Measurements from ENCODE around the gene SYNDIG1. TPM values are rescaled to one million over a fixed set of nuclear protein-coding genes. Genes with fewer than 3 reads are reported as not detected.

The SYNDIG1 gene
- total RNA-seq, 4 donors from 2014 or later, result 0.45 TPM; not detected in 3

DNA sequence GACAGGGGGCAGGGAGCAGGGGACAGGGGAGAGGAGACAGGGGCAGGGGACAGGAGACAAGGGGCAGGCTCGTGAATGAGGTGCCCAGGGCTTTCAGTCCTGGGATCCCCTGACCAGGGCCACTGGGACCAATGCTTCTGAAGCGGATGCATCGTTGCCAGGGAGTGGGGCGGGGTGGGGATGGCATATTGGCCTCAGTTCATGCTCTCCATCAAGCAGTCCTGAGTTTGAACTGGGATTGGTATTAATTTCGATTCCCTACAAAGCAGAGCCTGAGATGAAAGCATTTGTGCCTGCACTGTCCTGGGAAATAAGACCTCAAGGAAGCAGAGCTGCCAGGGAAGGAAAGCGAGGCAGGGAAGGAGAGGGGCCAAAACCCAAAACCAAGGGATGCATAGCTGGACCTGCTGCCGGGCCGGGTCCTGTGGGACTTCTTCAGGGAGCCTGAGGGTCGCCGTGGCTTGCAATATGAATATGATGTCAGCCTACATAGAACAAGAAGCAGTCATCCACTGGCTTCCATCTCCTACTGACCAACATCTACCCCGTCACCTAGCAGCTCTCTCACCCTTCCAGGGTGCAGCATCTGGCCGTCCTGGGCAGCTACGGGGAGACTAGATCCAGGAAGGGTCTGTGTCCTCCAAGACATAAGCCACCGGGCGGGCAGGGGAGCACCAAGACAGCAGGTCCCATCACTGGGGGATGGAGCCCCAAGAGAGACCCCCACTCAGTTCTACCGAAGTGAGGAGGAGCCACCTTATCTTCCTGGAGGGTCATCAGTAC, 233.3 kb downstream of the SYNDIG1 start:
- peak; percentile 10 to 77 for DNase-seq (ENCODE audit: low spot score in 2 of 2)
- TF ChIP-seq POLR2A (IDR thresholded peaks at IDR 0.05), result no peak
- TF ChIP-seq, protein P1, sequence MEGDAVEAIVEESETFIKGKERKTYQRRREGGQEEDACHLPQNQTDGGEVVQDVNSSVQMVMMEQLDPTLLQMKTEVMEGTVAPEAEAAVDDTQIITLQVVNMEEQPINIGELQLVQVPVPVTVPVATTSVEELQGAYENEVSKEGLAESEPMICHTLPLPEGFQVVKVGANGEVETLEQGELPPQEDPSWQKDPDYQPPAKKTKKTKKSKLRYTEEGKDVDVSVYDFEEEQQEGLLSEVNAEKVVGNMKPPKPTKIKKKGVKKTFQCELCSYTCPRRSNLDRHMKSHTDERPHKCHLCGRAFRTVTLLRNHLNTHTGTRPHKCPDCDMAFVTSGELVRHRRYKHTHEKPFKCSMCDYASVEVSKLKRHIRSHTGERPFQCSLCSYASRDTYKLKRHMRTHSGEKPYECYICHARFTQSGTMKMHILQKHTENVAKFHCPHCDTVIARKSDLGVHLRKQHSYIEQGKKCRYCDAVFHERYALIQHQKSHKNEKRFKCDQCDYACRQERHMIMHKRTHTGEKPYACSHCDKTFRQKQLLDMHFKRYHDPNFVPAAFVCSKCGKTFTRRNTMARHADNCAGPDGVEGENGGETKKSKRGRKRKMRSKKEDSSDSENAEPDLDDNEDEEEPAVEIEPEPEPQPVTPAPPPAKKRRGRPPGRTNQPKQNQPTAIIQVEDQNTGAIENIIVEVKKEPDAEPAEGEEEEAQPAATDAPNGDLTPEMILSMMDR (IDR thresholded peaks at IDR 0.05), result no peak
- no peak overlapping the region for H3K4me3 ChIP-seq (ENCODE audit: low read depth, poor library complexity, severe bottlenecking)
- intact Hi-C loops (cut with DNase I; ENCODE audit: low total_unique reads), result no loop called here
- WGBS, 2 donors, result 85 to 87% methylated on average over 16 of the region's 16 CpGs

DNA sequence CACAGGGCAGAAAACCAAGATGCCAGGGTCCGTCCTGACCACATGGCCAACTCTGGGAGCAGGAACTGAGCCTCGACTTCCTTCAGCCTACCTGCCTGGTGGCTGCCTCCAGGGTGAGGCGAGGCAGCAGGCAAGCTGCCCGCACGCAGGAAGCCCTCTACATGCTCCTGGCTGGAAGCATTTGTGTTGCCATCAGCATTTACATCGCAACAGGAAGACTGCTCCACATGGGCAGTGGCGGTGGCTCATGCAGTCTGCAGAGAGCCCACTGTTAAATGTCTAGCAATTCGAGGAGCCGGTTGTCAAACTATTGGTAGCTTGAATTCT, 233.8 kb downstream of the SYNDIG1 start:
- TF ChIP-seq POLR2A (IDR thresholded peaks at IDR 0.05), result no peak
- TF ChIP-seq, protein P1 (IDR thresholded peaks at IDR 0.05), result no peak
- WGBS, 2 donors, result 82 to 86% methylated on average over 5 to 8 of the region's 9 CpGs
- intact Hi-C loops (cut with DNase I; ENCODE audit: low total_unique reads), result no loop called here
- no peak overlapping the region for H3K4me3 ChIP-seq (ENCODE audit: low read depth, poor library complexity, severe bottlenecking)
- DNase-seq (ENCODE audit: low spot score in 2 of 2), result no peak

DNA sequence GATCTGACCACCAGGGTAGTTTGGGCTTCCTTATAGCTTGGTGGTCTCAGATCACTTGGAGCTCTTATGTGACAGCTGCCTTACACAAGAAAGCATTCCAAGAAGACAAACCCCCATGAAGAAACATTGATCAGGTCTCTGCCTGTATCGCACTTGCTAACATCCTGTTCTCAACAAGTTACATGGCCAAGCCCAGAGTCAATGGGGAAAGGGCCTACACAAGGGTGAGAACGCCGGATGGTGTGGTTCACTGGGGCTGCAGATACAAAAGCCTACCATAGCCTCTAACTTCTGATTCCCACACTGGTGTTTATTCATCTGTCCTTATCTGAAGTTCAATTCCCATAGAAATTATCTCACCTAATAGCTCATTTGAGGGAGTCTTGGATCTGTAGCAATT, 235.5 kb downstream of the SYNDIG1 start:
- no peak overlapping the region for H3K4me3 ChIP-seq (ENCODE audit: low read depth, poor library complexity, severe bottlenecking)
- TF ChIP-seq, protein P1 (IDR thresholded peaks at IDR 0.05), result no peak
- no peak for TF ChIP-seq POLR2A (IDR thresholded peaks at IDR 0.05)
- intact Hi-C loops (cut with DNase I; ENCODE audit: low total_unique reads), result no loop called here
- 90 to 92% methylated on average over 3 of the region's 3 CpGs for WGBS, 2 donors
- DNase-seq (ENCODE audit: low spot score in 2 of 2), result peak in 1 of 2 donors; percentile 25

DNA sequence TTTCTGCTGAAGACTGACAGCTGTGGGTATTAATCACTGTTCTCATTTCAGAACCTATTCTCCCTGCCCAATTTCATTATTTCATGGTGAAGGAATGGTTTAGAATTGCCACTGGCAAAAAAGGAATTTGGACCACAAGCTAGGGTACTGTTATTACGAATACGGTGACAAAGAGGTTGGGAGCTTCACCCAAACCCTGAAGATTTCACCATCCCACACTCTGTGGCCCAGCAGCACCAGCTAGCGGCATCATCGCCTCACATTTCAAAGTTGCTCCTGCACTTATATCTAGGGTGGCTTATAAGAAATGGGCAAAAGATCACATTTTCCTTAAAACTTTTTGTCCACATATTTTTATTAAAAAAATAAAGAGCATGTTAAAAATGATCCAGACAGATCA, 236.1 kb downstream of the SYNDIG1 start:
- 57 to 83% methylated on average over 4 of the region's 4 CpGs for WGBS, 2 donors
- intact Hi-C loops (cut with DNase I; ENCODE audit: low total_unique reads), result no loop called here
- TF ChIP-seq, protein P1 (IDR thresholded peaks at IDR 0.05), result no peak
- no peak for TF ChIP-seq POLR2A (IDR thresholded peaks at IDR 0.05)
- DNase-seq (ENCODE audit: low spot score in 2 of 2), result no peak
- H3K4me3 ChIP-seq (ENCODE audit: low read depth, poor library complexity, severe bottlenecking), result no peak overlapping the region

DNA sequence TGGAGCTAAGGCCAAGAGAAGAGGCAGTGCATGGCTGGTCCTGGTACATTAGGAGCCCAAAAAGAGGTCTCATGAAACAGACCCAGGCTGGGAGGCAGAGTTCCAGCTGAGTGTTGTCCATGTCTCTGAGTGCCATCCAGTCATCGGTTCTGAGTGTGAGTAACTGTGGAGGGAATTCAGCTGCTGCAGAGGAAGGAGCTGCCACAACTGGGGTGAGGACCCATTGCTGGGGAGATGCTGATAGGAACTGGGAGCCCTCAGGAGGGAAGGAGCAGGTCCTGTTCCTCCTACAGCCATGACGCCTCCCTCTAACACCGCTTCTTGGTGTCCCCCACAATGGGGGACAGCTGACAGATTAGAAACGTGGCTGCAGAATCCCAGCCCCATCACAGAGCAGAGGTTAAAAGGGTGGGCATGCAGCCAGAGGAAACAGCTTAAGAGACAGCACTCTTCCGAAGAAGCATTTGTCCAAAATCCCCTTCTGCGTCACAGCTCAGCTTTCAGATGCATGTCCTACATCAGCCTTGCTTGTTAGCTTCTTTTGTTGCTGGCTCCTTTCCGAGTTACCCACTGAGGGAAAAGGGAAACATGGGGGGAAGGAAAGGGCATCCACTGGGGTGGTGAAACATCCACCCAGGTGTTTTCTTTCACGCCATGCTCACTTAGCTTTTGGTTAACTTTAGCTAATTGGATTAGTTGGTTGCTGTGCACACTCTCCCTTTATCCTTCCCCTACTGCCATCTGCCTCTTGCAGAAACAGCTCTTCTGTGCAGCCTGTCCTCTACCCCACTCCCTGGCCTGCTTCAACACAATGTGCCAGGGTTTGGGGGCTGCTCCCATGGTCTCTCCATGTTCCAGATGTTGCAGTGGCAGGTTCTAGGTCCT, 239.2 kb downstream of the SYNDIG1 start:
- intact Hi-C loops (cut with DNase I; ENCODE audit: low total_unique reads), result no loop called here
- 74 to 77% methylated on average over 8 of the region's 8 CpGs for WGBS, 2 donors
- TF ChIP-seq, protein P1 (IDR thresholded peaks at IDR 0.05), result no peak
- no peak for TF ChIP-seq POLR2A (IDR thresholded peaks at IDR 0.05)
- peak; percentile 5 to 77 for DNase-seq (ENCODE audit: low spot score in 2 of 2)
- H3K4me3 ChIP-seq (ENCODE audit: low read depth, poor library complexity, severe bottlenecking), result no peak overlapping the region

Data from lower leg skin (tissue), 4 donors.